Measurements from ENCODE around the gene TCF7L2. TPM values are rescaled to one million over a fixed set of nuclear protein-coding genes. Genes with fewer than 3 reads are reported as not detected.

Gene TCF7L2
- total RNA-seq, 6 experiments from 2014 or later, result 14.6 to 18.1 (median 16.2) TPM

- TF ChIP-seq, protein P1, sequence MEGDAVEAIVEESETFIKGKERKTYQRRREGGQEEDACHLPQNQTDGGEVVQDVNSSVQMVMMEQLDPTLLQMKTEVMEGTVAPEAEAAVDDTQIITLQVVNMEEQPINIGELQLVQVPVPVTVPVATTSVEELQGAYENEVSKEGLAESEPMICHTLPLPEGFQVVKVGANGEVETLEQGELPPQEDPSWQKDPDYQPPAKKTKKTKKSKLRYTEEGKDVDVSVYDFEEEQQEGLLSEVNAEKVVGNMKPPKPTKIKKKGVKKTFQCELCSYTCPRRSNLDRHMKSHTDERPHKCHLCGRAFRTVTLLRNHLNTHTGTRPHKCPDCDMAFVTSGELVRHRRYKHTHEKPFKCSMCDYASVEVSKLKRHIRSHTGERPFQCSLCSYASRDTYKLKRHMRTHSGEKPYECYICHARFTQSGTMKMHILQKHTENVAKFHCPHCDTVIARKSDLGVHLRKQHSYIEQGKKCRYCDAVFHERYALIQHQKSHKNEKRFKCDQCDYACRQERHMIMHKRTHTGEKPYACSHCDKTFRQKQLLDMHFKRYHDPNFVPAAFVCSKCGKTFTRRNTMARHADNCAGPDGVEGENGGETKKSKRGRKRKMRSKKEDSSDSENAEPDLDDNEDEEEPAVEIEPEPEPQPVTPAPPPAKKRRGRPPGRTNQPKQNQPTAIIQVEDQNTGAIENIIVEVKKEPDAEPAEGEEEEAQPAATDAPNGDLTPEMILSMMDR (IDR thresholded peaks at IDR 0.05), result no peak
- Mint-ChIP-seq H3K36me3 (ENCODE audit: low read depth) (peaks cover 8% of the 10 kb centered on the region), H3K4me3 (no peak overlapping the region; the same call in 1 of the 2 replicates), H3K4me1 (ENCODE audit: low read depth) (no peaks in the 10 kb centered on the region), H3K27ac (no peak overlapping the region), H3K27me3 (ENCODE audit: insufficient read depth) (no peaks in the 10 kb centered on the region; the same call in none of the 2 replicates), H3K9me3 (no peaks in the 10 kb centered on the region)
- DNase-seq, result no peak
These were observed 219.1 kb downstream of the TCF7L2 start for GRCh38 chr10:113169111-113169510.

- TF ChIP-seq, protein P1 (IDR thresholded peaks at IDR 0.05), result no peak
- no peaks in the 10 kb centered on the region; the same call in none of the 2 replicates for H3K27me3 Mint-ChIP-seq (ENCODE audit: insufficient read depth)
- DNase-seq, result no peak
These were observed 219.9 kb downstream of the TCF7L2 start for GRCh38 chr10:113169853-113170460.

GRCh38 chr10:113171662-113172061 is 221.6 kb downstream of the TCF7L2 start:
- H3K27me3 Mint-ChIP-seq (ENCODE audit: insufficient read depth), result no peaks in the 10 kb centered on the region; the same call in none of the 2 replicates
- H3K9me3 Mint-ChIP-seq, result no peaks in the 10 kb centered on the region
- H3K27ac Mint-ChIP-seq, result no peak overlapping the region
- H3K4me3 Mint-ChIP-seq, result no peak overlapping the region
- TF ChIP-seq, protein P1 (IDR thresholded peaks at IDR 0.05), result no peak
- peaks cover 5% of the 10 kb centered on the region; the same call in 1 of the 2 replicates for H3K36me3 Mint-ChIP-seq (ENCODE audit: low read depth)
- no peak for DNase-seq
- no peaks in the 10 kb centered on the region for H3K4me1 Mint-ChIP-seq (ENCODE audit: low read depth)

More at GRCh38 chr10:113169853-113170460, 219.9 kb downstream of the TCF7L2 start:
- Mint-ChIP-seq H3K9me3 (no peaks in the 10 kb centered on the region), H3K27ac (no peak overlapping the region), H3K4me3 (no peak overlapping the region), H3K4me1 (ENCODE audit: low read depth) (no peaks in the 10 kb centered on the region), H3K36me3 (ENCODE audit: low read depth) (peaks cover 5% of the 10 kb centered on the region; the same call in 1 of the 2 replicates)

DNA sequence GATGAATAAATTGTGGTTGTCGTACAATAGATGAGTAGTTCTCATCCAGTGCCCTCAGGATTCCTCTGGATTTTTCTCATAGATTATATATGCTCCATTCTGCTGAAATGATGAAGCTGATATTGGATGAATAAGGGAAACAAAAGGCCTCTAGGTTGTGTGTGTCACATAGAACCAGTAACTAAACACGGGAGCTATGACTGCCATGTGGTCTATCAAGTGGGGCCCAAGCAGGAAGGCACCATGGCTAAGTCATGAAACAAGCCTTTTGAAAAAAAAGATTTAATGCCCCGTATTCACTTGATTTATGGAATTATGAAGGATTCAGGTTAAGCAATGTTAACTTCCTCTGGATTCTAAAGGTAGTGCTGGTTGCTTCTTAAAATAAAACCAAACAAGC is 225.1 kb downstream of the TCF7L2 start:
- H3K4me1 Mint-ChIP-seq (ENCODE audit: low read depth), result no peaks in the 10 kb centered on the region
- no peak overlapping the region for H3K4me3 Mint-ChIP-seq
- H3K36me3 Mint-ChIP-seq (ENCODE audit: low read depth), result no peaks in the 10 kb centered on the region
- no peaks in the 10 kb centered on the region for H3K9me3 Mint-ChIP-seq
- H3K27me3 Mint-ChIP-seq (ENCODE audit: insufficient read depth), result peaks cover 3% of the 10 kb centered on the region
- TF ChIP-seq, protein P1 (IDR thresholded peaks at IDR 0.05), result no peak
- no peak overlapping the region for H3K27ac Mint-ChIP-seq
- no peak for DNase-seq

DNA sequence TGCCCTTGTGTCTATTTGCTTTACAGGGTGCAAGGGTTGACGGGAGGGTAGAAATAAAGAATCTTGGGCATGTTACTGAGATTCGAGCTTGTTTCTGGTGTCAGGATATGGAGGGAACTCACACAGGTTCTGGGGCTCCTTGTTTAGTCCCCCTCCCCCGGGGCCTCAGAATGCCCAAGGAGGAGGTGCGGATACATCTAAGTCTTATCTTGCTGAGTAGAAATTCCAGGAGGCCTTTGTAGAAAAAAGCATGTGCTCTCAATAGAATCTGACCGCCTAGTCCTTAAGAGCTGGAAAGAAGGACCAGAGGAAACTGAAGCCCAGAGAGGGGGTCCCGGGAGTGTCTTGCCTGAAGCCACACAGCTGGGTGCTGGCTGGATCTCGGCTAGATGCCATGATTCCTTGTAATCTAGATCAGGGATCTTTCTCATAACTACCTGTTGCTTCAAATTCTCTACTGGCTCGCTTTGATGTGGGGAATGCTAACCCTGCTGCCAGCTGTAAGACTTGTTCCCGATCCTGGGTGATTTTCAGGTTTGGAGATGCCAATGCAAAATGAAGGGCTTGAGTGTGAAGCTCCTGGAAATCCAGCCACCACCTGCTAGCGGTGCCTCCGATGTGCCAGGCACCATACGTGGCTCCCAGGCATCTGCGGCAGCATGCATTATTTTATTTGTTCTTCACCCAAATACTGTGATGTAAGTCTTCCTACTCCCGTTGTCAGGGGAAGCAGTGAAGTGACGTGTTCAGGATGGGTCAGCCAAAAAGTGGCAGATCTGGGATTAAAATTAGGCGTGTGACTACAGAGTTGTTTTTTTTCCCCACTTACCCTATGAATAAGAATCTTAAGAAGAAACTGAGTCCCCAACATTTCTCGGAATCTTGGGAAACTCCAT is 226.0 kb downstream of the TCF7L2 start:
- Mint-ChIP-seq H3K27ac (no peak overlapping the region), H3K27me3 (ENCODE audit: insufficient read depth) (peaks cover 3% of the 10 kb centered on the region), H3K4me3 (no peak overlapping the region), H3K36me3 (ENCODE audit: low read depth) (no peaks in the 10 kb centered on the region), H3K4me1 (ENCODE audit: low read depth) (no peaks in the 10 kb centered on the region), H3K9me3 (no peaks in the 10 kb centered on the region)
- no peak for DNase-seq
- TF ChIP-seq, protein P1 (IDR thresholded peaks at IDR 0.05), result no peak

All from HFFc6 (cell line).